ENCODE measurements around the gene PTK6. TPM values are rescaled to one million over a fixed set of nuclear protein-coding genes. Genes with fewer than 3 reads are reported as not detected.

PTK6 gene
- total RNA-seq, 1 donor from 2014 or later: 0.12 TPM

GRCh38 chr20:63553933-63554290 is 16.7 kb upstream of the PTK6 start, which contains the start of gene FNDC11:
FNDC11 (plus strand) TSS chr20:63554159; CDS start chr20:63555664, 1,505 bp downstream.
- Mint-ChIP-seq H3K27ac (no peak within 1 kb of the TSS), H3K27me3 (no peaks in the 10 kb centered on the region), H3K4me3 (peak within 1 kb of the TSS; percentile 74), H3K36me3 (no peaks in the 10 kb centered on the region), H3K4me1 (ENCODE audit: unreplicated experiment) (peaks cover 3% of the 10 kb centered on the region), H3K9me3 (no peaks in the 10 kb centered on the region)
- no peak for DNase-seq (ENCODE audit: extremely low spot score, unreplicated experiment)
- no peak for TF ChIP-seq CTCF (conservative IDR thresholded peaks at IDR 0.05)

GRCh38 chr20:63553251-63553932 is 16.2 kb upstream of the PTK6 start:
- peak overlapping the region; percentile 14 for H3K4me3 Mint-ChIP-seq
- no peak for TF ChIP-seq CTCF (conservative IDR thresholded peaks at IDR 0.05)
- no peaks in the 10 kb centered on the region for H3K36me3 Mint-ChIP-seq
- DNase-seq (ENCODE audit: extremely low spot score, unreplicated experiment): peak; percentile 89
- no peaks in the 10 kb centered on the region for H3K27me3 Mint-ChIP-seq
- H3K27ac Mint-ChIP-seq: no peak overlapping the region
- H3K4me1 Mint-ChIP-seq (ENCODE audit: unreplicated experiment): peaks cover 3% of the 10 kb centered on the region
- no peaks in the 10 kb centered on the region for H3K9me3 Mint-ChIP-seq

GRCh38 chr20:63552481-63553249 is 15.5 kb upstream of the PTK6 start:
- Mint-ChIP-seq H3K4me1 (ENCODE audit: unreplicated experiment) (peaks cover 3% of the 10 kb centered on the region), H3K36me3 (no peaks in the 10 kb centered on the region), H3K27ac (peak overlapping the region; percentile 48), H3K27me3 (no peaks in the 10 kb centered on the region), H3K4me3 (peak overlapping the region; percentile 36), H3K9me3 (no peaks in the 10 kb centered on the region)
- TF ChIP-seq CTCF (conservative IDR thresholded peaks at IDR 0.05): no peak
- no peak for DNase-seq (ENCODE audit: extremely low spot score, unreplicated experiment)

- no peak for TF ChIP-seq CTCF (conservative IDR thresholded peaks at IDR 0.05)
- peak overlapping the region; percentile 51 for H3K27ac Mint-ChIP-seq
- no peaks in the 10 kb centered on the region for H3K36me3 Mint-ChIP-seq
- H3K4me3 Mint-ChIP-seq: no peak overlapping the region
- no peaks in the 10 kb centered on the region for H3K9me3 Mint-ChIP-seq
- DNase-seq (ENCODE audit: extremely low spot score, unreplicated experiment): no peak
- H3K4me1 Mint-ChIP-seq (ENCODE audit: unreplicated experiment): no peaks in the 10 kb centered on the region
- no peaks in the 10 kb centered on the region for H3K27me3 Mint-ChIP-seq
Measured at GRCh38 chr20:63551068-63551467, 13.9 kb upstream of the PTK6 start.

- Mint-ChIP-seq H3K27me3 (peaks cover 3% of the 10 kb centered on the region), H3K27ac (no peak overlapping the region), H3K9me3 (no peaks in the 10 kb centered on the region), H3K4me1 (ENCODE audit: unreplicated experiment) (peaks cover 4% of the 10 kb centered on the region), H3K4me3 (no peak overlapping the region), H3K36me3 (no peaks in the 10 kb centered on the region)
- no peak for DNase-seq (ENCODE audit: extremely low spot score, unreplicated experiment)
- no peak for TF ChIP-seq CTCF (conservative IDR thresholded peaks at IDR 0.05)
Measured at GRCh38 chr20:63549679-63550282, 12.6 kb upstream of the PTK6 start.
